CD4-positive, alpha-beta T cell treated with Interleukin-17A for 1 hour (primary cell): ENCODE measurements around the gene AHCTF1.

ENCODE experiments used
- DNase-seq: peaks from one replicate; pipeline ENCODE4 v3.0.0-alpha.2; 2020

AHCTF1 gene

DNA sequence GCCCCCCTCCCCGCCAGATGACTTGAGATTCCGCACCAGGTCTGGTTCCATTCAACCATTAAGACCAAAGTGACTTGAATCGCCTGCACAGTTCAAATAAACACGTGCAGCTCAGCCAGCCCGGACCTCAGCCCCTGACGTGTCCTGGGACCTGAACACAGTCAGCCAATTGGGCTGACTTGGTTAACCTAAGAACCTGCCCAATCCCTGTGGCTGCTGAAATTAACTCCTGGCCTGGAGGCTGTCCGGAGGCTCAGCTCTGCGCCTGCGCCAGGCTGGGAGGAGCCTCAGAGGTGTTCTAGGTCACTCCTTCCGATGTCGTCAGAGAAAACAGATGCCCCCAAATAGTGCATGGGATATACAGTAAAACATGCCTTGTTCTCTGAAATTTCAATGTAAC lies 134.2 kb downstream of the AHCTF1 start:
- no peak for DNase-seq

DNA sequence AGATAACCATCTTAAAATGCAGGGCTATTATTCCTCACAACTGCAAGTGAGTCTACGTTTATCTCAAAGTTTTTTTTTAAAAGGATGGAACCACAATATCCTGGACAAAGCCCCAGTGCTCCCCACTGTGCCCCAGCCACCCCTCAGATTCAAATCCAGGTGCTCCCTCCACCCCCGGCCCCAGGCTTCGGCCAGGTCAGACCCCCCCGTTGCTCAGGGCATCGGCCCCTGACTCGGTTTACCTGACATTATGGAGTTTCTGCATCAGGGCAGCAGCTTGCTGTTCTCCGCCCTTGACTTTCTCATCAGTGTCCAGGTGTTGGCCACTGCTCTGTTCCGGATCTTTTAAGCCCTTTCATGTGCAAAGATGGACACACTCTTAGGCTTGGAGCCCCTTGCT lies 134.6 kb downstream of the AHCTF1 start:
- no peak for DNase-seq

DNA sequence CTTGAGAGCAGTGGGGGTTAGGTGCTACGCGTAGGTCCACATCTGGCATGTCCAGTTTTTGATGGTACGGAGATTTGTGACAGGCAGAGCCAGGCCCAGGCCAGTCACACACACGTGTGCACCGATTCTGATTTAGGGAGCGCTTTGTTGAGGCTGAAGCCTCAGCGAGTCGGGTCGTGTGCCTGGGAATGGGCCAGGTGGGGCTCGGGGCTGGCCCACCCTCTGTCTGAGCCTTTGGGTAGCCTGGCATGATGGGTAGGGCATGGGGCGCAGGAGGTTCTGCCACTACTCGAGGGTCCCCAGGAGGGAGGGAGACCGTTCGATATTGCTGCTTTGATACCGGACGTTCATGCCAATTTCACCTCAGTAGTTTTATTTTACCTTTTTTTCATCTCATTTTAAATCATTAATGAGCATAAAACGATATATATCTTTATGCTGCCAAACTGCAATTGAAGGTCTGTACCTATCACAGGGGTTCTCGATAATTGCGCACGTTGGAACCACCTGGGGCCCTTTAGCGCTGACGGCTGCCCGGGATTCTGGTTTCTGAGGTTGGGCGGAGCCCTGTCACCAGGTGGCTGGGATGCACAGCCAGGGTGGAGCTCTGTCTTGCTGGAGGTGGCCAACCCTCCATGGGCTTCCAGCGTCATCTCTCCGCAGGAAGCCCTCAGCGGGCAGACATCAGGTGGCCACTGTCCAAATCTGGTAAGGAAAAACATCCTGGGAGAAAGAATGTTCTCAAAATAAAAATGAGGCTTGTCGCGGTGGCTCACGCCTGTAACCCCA lies 135.6 kb downstream of the AHCTF1 start:
- no peak for DNase-seq

DNA sequence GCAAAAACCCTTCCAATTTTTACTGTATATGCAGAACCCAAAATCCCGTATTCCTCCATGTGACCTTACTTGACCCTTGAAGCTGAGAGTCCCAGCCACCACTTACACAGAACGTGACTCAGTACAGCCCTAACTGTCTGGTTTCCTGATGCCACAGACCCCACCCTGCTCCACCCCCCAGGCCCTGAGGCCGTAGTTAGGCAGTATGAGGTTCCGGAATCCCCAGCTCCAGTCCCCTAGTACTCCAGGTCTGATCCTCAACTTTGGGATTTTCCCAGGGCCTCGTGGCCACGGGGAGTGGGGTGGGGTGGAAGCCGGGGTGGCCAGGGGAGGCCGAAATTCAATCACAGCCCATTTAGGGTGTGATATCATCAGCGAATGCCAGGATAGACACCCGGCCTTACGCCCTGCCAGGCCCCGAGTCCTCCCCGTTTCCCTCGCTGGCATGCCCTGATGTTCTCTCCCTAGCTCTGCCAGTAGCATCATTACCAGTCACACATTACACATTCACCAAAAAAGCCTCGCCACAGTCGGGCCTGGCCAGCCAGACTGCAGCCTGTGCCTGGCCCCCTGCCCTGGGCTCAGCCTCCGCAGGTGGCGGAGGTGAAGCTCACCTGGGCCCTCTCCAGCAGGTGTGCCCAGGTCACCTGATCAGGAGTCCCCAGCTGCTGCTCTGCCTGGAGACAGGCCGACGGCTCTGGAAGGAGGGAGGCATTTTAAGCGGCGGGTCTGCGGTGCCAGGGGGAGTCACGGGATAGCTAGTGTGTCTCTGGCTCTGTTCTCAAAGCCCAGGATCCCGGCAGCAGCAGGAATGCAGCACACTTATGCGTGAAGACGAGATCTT lies 136.7 kb downstream of the AHCTF1 start:
- no peak for DNase-seq

DNA sequence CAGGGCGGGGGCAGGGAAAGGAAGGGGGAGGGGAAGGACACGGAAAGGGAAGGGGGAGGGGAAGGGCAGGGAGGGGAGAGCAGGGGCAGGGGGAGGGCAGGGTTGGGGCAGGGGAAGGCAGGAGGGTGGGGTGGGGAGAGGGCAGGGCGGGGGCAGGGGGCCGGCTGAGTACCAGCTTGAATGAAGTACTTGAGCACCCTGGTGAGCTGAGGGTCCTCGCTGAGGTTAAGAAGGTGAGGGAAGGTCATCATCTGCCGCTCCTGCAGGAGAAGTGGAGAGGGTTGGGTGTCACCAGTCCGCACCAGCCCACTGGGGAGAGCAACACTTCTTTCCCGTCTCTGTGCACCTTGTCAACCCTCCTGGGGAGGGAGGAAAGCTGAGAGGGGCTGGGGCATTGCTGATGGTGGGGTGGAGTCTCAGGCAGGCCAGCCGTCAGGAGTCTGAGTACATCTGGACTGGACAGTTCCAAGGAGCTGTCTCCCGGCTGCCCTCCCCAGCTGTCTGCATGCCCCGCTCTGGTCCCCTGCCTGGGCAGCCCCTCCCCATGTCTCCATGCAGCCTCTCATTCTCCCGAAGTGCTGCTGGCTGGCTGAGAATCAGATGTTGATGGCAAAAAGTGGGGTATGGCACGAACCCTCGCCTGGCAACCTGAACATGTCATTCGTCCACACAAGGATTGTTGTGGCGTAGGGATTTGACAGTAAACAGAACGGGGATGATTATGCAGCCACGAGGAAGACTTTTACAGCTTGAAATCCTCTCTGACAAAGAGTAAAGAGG lies 137.5 kb downstream of the AHCTF1 start:
- DNase-seq = no peak

DNA sequence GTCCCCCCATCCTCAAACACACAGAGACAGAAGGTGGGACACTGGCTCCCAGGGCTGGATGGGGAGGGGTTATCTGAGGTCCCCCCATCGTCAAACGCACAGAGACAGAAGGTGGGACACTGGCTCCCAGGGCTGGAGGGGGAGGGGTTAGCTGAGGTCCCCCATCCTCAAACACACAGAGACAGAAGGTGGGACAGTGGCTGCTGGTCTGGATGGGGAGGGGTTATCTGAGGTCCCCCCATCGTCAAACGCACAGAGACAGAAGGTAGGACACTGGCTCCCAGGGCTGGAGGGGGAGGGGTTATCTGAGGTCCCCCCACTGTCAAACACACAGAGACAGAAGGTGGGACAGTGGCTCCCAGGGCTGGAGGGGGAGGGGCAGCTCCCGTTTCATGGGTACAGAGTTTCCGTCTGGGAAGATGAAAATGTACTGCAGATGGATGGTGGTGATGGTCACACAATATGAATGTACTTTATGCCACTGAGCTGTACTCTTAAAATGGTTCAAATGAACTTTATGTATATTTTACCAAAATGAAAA lies 138.3 kb downstream of the AHCTF1 start:
- no peak for DNase-seq

DNA sequence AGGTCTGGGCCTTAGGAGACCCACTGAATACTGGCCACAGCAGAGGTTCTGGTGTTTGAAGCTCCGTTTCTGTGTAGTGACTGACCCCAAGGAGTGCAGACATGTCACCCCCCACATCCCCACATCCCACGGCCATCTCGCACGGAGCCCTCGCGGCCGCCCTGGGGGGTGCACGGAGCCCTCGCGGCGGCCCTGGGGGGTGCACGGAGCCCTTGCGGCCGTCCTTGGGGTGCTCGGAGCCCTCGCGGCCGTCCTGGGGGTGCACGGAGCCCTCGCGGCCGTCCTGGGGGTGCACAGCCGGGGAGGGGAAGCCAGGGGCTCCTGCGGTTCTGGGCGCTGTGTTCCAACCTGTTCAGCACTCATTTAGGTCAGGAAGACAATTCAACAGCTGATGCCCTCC lies 139.1 kb downstream of the AHCTF1 start:
- no peak for DNase-seq

DNA sequence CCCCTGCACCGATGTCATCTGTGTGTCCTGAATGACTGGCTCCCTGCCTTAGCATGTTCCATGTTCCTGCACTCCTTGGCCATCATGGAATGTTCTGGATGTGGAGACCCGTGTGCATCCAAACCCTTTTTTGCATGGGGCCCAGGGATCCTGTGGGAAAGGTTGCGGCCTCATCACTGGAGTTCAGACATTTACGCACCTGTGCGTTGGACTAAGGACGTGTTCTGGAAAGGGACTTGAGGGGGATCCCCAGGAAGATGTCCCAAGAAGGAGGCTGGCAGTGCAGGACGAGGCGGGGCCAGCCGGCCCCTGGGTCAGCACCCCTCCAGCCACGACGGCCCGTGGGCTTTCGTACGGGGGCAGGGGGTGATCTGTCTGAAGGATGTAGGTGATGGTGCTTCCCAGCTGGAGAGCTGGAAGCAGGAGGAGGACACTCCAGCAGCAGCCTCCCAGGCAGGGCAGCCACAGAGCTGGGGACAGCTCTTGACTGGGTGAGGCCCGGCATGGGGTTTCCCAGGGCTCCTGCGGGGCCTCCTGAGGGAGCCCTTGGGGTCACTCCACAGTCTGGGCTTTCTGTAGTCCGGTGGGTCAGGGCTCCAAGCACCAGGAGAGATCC lies 140.3 kb downstream of the AHCTF1 start:
- no peak for DNase-seq

DNA sequence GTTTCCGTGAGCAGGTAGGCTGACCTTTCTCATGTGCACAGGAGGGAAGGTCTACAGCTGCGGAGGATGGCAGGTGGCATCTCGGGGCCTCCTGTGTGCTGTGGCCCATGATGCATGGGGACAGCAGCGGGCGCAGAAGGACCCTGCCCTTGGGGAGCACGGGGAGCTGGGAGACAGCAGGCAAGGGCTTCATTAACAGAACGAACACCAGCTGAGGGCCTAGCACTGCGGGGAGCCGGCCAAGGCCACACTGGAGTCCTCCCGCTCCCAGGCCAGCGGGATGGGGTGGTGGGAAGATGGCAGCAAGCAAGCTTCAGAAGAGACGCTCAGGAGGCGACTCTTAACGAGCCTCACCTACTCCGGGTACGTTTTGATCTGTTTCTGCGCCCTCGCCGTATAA lies 140.9 kb downstream of the AHCTF1 start:
- no peak for DNase-seq

DNA sequence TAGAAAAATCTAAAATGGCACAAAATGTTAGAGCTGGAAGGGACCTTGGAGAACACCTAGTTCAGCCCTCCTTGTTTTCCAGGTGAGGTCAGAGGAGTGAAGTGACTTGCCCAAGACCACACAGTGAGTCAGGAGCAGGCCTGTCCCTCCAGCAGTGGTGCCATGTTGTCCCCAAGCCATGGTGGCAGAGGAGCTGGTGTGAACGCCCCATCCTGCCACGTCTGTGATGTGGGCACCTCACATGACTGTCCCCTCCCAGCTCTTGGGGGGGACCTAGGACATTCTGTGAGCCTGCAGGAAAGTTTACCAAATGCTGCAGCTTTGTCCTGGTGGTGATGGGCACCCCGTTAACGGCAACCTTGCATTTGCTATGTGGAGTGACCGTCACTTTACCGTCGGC lies 141.4 kb downstream of the AHCTF1 start:
- DNase-seq = no peak

DNA sequence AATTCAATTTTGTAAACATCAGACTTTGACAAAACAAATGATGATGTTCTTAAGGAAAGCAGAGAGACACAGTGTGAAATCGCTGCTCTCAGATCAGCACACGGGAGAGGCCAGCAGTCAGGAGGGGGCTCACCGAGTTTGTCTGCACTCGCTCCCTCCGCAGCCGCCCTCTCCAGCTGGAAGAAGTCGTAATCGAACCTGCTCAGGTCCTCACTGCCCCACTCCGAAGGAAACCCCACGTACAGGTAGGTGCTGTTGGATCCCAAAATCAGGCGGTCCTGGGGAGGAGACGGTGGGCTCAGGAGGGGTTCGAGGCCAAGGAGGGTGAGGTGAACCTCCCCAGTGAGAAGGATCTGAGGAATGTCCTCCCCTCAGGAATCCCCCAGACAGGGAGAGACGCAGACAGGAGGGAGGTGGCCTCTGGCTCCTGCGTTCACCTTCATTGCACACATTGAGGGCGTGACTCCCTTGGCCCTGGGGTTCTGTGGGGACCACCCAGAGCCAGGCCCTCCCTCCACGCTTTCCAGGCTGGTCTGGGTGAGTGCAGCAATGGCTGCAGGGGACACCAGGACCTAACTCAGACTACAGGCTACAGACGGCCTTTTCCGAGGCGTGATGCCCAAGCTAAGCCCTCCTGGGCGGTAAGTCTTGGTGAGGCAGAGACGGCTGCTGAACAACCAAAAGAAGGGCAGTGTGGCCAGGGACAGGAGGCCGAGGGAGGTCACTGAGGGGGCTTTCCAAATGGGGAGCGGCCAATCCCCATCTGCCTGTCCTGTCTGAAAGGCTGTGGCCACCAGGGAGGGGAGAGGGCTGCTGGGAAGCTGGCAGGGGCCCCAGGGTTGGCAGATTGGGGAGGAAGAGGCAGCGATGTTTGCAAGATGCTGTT lies 142.1 kb downstream of the AHCTF1 start:
- DNase-seq = no peak
